C1 segment of cervical spinal cord (tissue), 14 donors: ENCODE results near the gene UMPS.

Experiments
- DNase-seq, 14 donors: peaks; one replicate each; lab custom pipeline; 2025; lab: John Stamatoyannopoulos, UW

UMPS gene

DNA sequence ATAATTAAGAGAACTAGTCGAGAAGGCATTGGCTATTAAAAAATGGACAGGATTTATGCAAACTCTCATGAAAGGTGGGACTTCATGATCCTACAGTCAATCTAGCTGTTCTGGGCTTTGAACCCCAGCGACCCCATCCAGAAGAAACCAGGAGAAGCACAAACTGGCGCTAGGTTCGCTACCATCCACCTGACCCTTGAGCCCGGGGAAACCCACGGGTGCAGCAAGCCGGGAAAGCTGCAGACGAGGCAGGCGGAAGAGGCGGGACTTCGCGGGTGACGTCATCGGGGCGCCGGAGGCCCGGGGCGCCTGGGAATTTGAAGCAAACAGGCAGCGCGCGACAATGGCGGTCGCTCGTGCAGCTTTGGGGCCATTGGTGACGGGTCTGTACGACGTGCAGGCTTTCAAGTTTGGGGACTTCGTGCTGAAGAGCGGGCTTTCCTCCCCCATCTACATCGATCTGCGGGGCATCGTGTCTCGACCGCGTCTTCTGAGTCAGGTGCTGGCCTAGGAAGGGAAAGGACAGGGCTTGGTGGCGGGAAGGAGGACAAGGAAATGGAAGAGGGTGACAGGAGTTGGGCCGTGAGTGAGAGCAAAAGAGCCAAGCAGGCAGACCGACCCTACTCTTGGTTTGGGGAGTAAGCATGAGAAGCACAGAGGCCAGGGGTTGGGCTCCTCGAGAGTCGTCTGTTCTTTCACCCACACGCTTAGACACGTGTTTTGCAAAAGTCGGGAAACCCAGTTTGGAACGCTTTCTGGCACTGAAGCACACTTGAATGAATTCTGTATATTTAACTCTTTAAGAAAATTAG lies at the start of gene UMPS:
Gene UMPS, plus strand, starts transcription at position 324 of the 812 bp plus-strand sequence. Its CDS starts 20 bp downstream, at position 344.
- DNase-seq, result peak; percentile 23 to 88 (median 82)

DNA sequence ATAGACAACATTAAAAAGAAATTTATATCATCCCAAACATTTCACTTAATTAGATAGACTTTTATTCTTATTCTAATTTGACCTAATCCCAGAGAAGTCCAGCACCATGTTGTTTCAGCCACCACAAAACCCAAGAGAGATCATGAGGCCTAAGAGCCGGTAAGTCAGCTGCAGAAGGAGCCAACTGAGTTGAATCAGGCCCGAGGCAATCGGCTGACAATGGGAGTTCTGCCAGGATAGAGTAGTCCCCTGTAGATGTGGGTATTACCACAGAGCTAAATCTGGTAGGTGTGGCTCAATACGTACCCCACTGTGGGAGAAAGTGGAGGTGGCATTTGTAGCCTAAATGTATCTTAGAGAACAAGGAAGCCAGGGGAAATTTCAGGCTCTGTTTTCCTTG lies 49.7 kb upstream of the UMPS start:
- DNase-seq, result no peak

DNA sequence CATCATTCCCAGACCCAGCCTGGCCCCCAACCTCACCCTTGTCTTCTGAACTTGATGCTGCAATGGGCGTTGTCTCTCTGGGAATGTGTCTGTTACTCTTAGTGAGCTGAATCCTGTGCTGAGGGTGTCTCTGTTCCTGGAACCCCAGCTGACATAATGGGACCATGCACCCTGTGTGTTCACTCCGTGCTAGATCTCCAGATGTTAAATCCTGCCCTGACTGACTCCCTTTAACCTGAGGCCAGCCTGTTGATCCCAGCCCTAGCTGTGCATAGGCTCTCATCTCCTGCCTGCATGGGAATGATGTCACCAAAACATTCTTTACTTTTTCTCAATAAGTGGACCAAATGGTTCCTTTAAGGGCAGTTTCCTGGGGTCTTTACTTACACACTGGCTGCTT lies 48.0 kb upstream of the UMPS start:
- no peak for DNase-seq

DNA sequence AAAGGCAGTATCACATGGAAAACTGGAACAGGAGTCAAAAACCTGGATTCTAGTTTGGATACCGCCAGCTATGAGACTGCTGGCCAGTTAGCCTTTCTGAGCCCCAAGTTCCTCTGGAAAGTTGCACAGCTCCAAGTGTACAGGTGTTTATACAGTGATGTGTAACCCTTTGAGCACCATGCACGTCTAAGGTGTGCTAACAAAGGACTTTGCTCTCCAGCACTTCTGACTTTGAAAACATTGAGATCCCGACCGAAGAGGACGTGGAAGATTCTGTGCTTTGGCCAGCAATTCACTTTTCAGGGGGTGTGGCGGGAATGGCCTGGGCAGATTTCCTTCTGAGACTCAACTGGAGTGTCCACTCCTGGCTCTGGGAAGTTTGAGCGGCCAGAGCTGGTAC lies 45.8 kb upstream of the UMPS start:
- DNase-seq, result no peak

DNA sequence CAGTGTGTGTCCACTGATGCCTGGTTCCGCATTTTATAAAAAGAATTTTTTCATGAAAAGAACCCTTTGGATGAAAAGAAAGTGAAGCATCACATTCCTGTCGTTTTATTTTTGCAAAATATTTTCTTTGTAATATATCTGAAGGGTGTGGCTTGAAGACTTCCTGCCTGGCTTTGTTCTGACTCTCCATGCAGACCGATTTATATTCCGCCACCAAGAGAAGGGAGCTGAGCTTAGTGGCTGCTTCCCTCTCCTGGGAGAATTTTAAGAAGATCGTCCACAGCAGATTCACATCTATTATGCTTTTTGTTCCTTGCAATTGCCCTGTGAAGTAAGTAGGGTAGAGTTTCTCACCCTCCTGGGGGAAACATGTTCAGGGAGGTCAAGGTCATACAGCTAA lies 45.2 kb upstream of the UMPS start:
- no peak for DNase-seq

DNA sequence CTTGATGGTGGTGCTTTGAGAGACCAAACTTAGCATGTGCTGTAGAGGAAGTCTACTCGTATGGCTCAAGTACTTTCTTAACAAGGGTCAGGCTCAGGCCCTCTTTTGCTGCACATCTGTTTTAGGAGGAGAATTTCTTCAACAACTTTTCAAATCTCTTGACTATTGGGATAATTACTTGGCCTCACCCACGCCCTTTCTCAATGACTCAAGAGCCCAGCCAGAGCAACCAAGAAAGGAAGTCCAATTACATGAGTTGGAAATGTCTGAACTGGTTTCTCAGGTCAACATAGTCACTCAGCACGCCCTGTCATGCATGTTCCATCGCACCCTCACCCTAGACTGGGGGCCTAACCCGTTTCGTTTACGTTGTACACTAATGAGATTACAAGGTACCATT lies 44.8 kb upstream of the UMPS start:
- no peak for DNase-seq

DNA sequence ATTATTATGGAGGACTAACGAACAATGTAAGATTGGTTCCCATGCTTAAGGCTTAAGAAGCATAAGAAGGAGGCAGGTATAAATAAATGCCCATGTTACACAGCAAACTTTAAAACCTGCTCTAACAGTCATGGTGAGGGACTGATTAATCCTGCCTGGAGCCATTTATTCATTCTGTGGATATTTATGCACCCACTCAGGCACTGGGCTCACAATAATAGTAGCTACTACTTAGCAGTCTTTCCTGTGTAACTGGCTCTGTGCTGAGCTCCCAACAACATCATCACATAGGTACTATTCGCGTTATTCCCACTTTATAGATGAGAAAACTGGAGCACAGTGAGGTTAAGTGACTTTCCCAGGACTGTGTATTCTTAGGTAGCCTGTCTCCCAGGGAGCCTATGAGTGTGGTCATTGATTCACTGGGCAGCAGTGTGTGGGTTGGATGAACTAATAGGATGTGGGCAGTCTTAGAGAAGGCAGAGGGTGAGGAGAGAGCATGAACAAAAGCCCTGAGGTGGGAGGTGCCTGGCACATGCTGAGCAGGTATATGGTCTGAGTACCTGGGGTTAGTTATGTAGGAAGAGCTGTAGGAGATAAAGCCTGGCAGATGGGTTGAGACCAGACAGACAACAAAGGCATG lies 44.1 kb upstream of the UMPS start:
- no peak for DNase-seq

DNA sequence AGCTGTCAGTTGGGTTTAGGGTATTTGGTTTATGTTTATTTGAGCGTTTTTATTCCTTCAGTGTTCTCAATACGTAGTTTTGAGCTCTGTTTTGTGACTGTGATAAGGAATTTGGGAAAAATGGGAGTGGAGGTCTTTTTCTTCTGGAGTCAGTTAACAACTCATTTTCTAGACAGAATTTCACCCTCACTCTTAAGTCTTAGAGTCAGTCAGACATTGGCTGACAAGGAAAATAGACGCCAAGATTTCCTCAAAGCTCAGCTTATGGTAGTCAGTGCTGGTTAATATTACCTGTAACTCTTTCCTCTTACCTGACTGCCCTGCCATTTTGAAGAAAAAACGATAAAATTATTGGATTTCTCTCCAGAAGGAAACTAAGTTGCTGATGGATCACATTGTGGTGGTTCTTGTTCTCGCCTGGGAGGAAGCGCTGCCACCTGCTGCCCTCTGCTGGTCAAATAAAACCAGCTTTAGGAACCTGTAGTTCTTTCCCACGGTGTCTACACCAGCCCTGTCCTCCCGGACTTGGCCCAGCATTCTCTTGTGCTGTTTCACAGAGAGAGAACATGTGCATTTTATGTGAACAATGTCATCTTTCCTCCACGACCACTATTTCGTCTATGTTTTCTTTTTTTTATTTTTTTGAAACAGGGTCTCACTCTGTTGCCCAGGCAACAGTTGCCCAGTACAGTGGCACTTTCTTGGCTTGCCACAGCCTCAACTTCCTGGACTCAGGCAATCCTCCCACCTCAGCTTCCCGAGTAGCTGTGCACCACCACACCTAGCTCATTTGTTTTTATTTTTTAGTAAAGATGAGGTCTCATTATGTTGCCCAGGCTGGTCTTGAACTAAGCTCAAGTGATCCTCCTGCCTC lies 41.4 kb upstream of the UMPS start:
- DNase-seq, result peak in 11 of 14 donors; percentile 4 to 49 (median 17)

DNA sequence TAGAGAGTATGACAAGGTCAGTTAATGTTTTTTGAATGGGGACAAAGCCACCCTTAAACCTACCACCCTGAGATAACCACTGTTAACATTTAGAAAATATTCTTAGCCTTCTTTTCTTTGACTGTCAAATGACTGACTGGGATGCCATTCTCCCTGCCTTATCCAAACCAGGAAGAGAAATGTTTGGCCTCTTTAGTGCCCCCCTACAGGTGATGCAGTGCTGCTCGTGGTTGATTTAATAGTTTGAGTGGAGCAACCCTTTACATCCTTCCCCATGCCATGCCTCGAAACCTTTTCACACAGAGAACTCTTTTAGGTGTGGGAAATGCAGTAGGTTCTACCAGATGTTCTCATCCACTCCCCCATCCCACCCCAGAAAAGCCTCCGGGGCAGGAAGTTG lies 38.7 kb upstream of the UMPS start:
- DNase-seq, result no peak

DNA sequence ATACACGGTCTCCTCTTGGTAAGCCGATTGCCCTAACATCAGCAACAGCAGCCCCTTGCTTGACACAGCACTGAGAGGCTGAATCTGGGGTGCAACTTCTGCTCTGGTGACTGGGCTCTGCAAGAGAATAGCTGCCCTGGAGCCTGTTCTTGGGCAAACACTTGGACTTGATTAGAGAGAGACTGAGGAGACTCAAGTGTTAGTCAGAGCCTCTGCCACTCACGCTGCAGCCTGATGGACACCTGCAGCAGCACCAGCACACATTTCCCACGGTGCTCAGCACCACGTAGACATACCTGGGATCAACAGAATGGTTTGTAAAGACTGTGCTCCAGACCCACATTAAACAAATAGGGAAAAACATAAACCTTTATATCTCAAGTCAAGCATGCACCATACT lies 35.8 kb upstream of the UMPS start:
- DNase-seq, result no peak

DNA sequence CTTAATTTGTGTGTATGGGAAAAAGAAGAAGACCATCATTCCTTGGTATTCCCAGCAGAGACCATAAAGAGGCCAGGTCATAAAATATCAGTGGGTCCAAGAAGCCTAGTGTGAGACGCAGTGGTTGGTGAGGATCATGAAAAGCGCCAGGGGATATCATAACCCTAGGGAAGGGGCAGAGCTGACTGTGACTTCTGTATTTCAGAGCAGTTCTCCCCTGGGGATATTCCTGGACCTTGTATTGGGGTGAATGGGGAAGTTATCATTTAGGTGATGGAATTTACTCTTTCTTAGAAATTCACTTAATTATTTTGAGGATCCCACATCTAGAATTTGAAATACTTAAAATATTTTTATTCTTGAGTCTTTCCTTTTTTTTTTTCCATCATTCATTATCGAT lies 34.9 kb upstream of the UMPS start:
- DNase-seq, result no peak

DNA sequence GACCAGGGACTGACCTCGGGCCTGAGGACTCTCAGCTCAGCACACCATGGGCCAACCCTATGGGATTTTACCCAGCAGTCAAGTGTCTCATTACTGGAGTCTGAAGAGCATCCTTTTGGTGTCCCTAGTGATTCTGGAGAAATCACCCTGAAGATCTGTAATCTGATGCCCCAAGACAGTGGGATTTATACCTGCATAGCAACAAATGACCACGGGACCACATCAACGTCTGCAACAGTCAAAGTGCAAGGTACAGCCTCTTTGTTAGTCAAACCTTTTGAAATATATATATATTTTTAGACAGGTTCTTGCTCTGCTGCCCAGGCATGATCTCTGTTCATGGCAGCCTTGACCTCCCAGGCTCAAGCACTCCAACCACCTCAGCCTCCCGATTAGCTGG lies 34.2 kb upstream of the UMPS start:
- DNase-seq, result no peak

DNA sequence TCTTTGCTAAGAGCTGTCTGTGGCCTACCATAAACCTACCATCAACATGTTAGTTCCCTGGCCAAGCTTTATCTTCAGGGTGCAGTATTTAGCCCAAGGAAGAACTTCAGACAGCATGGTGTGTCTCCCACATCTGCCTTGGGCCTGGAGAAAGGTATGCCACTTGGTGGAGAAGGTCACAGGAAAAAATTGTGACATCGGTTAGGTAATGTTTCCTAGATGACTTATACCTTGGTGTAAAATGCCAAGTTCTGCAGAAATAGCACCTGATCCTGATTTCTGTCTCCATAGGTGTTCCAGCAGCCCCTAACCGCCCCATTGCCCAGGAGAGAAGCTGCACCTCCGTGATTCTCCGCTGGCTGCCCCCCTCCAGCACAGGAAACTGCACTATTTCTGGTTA lies 33.0 kb upstream of the UMPS start:
- DNase-seq, result no peak

DNA sequence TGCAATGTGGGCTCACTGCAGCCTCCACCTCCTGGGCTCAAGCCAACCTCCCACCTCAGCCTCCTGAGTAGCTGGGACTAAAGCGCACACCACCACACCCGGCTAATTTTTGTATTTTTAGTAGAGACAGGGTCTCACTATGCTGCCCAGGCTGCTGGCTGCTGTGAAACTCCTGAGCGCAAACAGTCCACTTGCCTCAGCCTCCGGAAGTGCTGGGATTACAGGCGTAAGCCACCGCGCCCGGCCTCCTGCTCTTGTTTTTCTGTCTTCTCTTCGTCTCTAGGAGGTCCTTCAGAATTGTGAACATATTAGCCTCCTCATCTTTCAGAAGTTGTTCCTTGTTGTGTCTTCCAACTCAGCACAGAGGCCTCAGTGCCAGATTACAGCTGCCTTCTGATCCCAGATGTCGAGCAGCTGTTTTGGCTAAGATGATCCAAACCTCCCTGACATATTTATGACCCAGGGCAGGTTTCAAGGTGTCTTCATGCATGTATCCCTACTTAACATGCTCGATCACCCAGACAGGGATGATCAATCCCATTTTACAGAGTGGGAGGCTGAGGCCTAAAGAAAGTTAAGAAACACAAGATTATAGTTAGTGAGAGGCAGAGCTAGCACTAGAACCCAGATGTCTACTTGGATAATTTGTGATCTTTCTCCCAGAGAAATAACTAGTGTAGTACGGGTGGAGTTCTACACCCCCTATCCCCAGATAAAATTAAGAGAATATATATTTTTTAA lies 32.1 kb upstream of the UMPS start:
- DNase-seq, result no peak

DNA sequence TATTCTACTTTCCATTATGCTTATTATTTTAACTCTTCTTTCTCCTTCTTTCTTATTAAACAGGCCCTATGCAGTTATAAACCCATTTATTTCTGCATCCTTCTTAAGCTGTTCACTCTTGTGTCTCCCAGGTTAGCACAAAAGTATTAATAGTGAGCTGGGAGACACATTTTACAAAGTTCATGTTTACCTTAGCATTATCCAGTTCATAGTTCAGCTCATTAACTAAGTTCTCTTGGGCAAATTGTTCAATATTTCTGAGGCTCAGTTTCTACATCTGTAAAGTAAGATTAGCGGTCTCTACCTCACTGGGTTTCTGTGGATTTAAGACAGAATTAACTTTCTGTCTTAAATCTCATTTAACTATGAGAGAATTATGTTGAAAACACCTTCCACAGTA lies 31.2 kb upstream of the UMPS start:
- no peak for DNase-seq

DNA sequence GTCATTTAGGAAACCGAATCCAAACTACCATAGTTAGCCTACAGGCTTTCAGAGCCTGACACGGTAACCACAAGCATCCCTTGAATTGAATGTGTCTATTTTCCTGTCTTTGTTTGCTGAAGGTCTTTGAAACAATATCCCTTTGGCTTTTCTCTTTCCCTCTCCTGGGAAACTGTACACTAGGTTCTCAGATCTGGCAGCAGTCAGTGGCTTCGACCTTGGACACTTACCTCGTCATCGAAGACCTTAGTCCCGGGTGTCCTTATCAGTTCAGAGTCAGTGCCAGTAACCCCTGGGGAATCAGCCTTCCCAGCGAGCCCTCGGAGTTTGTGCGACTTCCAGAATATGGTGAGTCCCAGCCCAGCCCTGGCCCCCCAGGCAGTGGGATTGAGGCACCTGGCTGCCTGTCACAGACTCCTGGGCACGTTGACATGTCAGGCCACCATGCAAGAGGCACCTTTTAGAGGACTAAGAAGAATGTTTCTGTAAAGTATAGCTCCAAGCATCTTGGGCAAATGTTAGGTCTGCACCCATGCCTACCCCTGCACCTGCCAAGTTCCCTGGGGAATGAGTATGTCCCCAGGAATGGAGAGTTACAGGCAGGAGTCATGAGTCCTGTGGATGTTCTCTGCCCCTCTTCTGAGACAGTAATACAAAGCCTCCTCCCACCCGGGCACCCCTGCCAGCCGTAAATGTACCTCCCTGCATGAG lies 30.4 kb upstream of the UMPS start:
- no peak for DNase-seq

DNA sequence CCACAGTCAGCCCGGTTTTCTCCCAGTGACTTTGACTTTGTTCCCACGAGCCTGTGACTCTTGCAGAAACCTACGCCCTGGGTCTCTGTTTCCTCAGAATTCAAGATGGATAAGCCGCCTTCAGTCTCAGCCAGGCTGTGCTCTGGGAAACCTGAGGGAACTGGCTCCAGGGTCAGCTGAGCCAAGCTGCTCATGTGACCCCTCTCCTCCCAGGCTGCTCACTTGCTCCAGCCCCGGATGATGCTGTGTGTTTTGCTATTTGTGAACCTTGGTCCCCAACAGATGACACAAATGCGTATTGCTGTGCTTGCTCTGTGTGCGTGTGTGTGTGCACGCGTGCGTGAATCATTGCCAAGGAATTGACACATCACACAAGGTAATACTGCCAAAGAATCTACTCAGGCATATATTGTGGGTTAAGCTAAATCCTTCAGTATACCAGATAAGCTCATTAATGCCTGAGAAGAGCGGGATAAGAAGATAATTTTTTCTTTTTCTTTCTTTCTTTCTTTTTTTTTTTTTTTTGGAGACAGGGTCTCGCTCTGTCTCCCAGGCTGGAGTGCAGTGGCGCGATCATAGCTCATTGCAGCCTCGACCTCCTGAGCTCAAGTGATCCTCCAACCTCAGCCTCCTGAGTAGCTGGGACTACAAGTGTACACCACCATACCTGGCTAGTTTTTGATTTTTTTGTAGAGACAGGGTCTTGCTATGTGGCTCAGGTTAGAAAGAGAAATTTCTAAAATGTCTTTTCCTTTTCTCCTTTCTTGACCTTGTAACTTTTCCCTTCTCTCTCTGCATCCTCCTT lies 29.2 kb upstream of the UMPS start:
- DNase-seq, result no peak

DNA sequence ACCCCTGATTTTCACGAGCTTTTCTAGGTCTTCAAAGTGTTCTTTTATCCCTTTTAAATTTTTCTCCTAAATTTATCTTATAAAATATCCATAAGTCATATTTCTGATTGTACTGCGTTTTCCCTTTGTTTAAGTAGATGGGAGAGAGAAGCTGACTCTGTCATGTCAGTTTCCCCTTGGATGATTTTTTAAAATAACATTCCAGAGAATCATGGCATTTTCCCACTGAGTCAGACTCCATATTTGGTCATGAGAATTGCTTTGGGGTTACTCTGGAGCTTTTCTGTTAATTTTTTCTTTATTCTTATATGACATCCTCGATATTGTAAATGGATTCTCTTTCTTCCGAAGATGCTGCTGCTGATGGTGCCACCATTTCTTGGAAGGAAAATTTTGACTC lies 28.6 kb upstream of the UMPS start:
- DNase-seq, result no peak

DNA sequence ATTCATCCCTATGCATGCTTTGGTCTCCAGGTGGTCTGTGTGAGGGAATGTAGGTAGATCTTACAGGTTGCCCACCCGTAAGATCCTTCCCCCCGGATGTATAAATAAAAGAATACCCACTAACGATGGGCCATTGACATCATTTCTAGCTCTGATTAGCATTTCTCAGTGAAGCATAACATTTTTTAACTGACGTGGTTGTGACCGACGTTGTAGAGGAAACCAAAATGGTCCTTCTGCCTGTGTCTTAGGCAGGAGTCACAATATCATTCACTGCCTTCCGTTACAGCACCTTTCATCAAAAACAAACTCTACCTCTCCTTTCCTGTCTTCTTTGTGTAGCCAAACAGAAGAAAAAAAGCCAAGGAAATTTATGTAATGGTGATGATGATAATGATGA lies 27.3 kb upstream of the UMPS start:
- DNase-seq, result no peak

DNA sequence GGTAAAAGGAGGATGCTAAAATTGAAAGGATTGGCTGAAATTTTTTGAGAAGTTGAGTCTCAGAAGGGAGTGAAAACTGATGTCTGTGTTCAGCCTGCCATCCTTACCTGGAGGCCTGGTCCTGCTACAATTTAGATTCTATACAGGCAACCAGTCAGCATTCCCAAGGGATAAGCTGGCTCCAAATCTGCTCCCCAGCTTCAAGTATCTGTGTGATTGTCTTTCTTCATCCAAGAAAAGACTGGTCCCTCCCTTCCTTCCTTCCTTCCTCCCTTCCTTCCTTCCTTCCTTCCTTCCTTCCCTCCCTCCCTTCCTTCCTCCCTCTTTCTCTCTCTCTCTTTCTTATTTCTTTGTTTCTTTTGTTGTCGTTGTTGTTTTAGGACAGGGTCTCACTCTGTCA lies 24.7 kb upstream of the UMPS start:
- no peak for DNase-seq
